ENCODE results near the gene CADM4.

Gene CADM4

GRCh38 chr19:43674183-43674582 lies 34.5 kb upstream of the CADM4 start:
- TF ChIP-seq MAX (IDR thresholded peaks at IDR 0.05; ENCODE audit: low read depth, low read length): no peak
- no peak for TF ChIP-seq MYC (IDR thresholded peaks at IDR 0.05; ENCODE audit: low read depth, low read length)
- TF ChIP-seq POLR2A (IDR thresholded peaks at IDR 0.05; ENCODE audit: extremely low read depth, insufficient read length): no peak
- no peak for TF ChIP-seq CTCF (IDR thresholded peaks at IDR 0.05; ENCODE audit: low read depth, low read length)
- no peak for DNase-seq (ENCODE audit: low read depth)
- no peak overlapping the region for H3K4me3 ChIP-seq (ENCODE audit: low read depth, low read length)

- DNase-seq (ENCODE audit: low read depth): peak; percentile 29
- TF ChIP-seq CTCF (IDR thresholded peaks at IDR 0.05; ENCODE audit: low read depth, low read length) (no peak), POLR2A (IDR thresholded peaks at IDR 0.05; ENCODE audit: extremely low read depth, insufficient read length) (no peak)
- no peak overlapping the region for H3K4me3 ChIP-seq (ENCODE audit: low read depth, low read length)
Measured at GRCh38 chr19:43673637-43674036, 34.0 kb upstream of the CADM4 start.

- no peak overlapping the region for H3K4me3 ChIP-seq (ENCODE audit: low read depth, low read length)
- TF ChIP-seq CTCF (IDR thresholded peaks at IDR 0.05; ENCODE audit: low read depth, low read length): no peak
- no peak for DNase-seq (ENCODE audit: low read depth)
Measured at GRCh38 chr19:43672061-43672679, 32.5 kb upstream of the CADM4 start.

GRCh38 chr19:43668406-43669109 lies 28.9 kb upstream of the CADM4 start:
- TF ChIP-seq POLR2A (IDR thresholded peaks at IDR 0.05; ENCODE audit: extremely low read depth, insufficient read length) (peak; percentile 19), CTCF (IDR thresholded peaks at IDR 0.05; ENCODE audit: low read depth, low read length) (no peak), MAX (IDR thresholded peaks at IDR 0.05; ENCODE audit: low read depth, low read length) (no peak), MYC (IDR thresholded peaks at IDR 0.05; ENCODE audit: low read depth, low read length) (no peak)
- peak; percentile 94 for DNase-seq (ENCODE audit: low read depth)
- peak overlapping the region; percentile 88 for H3K4me3 ChIP-seq (ENCODE audit: low read depth, low read length)

- no peak for DNase-seq (ENCODE audit: low read depth)
- TF ChIP-seq CTCF (IDR thresholded peaks at IDR 0.05; ENCODE audit: low read depth, low read length) (no peak), MAX (IDR thresholded peaks at IDR 0.05; ENCODE audit: low read depth, low read length) (no peak), MYC (IDR thresholded peaks at IDR 0.05; ENCODE audit: low read depth, low read length) (no peak), POLR2A (IDR thresholded peaks at IDR 0.05; ENCODE audit: extremely low read depth, insufficient read length) (no peak)
- H3K4me3 ChIP-seq (ENCODE audit: low read depth, low read length): peak overlapping the region; percentile 32
Measured at GRCh38 chr19:43667876-43668405, 28.3 kb upstream of the CADM4 start.

Data from NB4 (cell line).